Lower leg skin (tissue), 3 donors: ENCODE measurements around the gene TBRG4.

Experiments
- CTCF ChIP-seq, 3 donors: fragments of 450-650 bp; IDR thresholded peaks; one replicate each; pipeline ENCODE4 v1.5.1; 2016; ENCODE audit warnings: antibody characterized with exemption in 3 of 3, mild to moderate bottlenecking in 3 of 3, moderate library complexity in 2 of 3
- POLR2A ChIP-seq, 2 donors: fragments of 450-650 bp; IDR thresholded peaks; one replicate each; pipeline ENCODE4 v1.6.1; 2016 to 2017; ENCODE audit warnings: antibody characterized with exemption in 2 of 2, mild to moderate bottlenecking in 1 of 2, moderate library complexity in 1 of 2

- TF ChIP-seq CTCF (IDR thresholded peaks at IDR 0.05) (no peak), POLR2A (IDR thresholded peaks at IDR 0.05) (no peak)
These were observed 39.1 kb downstream of the TBRG4 start for GRCh38 chr7:45072131-45073030.
